ENCODE measurements around the gene MGLL.

DNA sequence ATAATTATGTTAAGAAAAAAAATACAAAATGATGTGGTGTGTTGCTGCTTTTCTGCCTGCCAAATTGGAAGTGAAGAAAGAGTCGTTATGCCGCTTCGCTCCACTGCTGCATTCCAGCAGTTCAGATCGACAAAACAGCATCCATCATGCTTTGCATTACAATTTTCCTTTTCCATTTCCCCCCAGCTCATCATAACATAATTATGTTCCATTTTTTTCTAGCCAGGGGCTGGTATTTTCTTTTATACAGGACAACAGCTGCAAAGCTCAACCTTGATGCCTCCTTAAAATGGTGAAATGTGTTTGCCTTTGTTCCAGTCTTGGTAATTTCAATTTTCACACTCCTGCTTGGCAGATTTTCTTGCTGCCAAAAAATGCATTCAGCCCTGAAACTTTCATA lies 47.8 kb upstream of the MGLL start:
- TF ChIP-seq, protein P1, sequence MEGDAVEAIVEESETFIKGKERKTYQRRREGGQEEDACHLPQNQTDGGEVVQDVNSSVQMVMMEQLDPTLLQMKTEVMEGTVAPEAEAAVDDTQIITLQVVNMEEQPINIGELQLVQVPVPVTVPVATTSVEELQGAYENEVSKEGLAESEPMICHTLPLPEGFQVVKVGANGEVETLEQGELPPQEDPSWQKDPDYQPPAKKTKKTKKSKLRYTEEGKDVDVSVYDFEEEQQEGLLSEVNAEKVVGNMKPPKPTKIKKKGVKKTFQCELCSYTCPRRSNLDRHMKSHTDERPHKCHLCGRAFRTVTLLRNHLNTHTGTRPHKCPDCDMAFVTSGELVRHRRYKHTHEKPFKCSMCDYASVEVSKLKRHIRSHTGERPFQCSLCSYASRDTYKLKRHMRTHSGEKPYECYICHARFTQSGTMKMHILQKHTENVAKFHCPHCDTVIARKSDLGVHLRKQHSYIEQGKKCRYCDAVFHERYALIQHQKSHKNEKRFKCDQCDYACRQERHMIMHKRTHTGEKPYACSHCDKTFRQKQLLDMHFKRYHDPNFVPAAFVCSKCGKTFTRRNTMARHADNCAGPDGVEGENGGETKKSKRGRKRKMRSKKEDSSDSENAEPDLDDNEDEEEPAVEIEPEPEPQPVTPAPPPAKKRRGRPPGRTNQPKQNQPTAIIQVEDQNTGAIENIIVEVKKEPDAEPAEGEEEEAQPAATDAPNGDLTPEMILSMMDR (conservative IDR thresholded peaks at IDR 0.05; ENCODE audit: low read length) = no peak
- TF ChIP-seq EZH2phosphoT487 (IDR thresholded peaks at IDR 0.05; ENCODE audit: borderline replicate concordance, low read depth, low read length) = no peak

Data from OCI-LY7 (cell line).